Parathyroid adenoma (tissue), 2 donors: ENCODE measurements around the gene LTB.

Source experiments
- H2AFZ ChIP-seq: fragments of 300-600 bp; sonication (generic); one replicate; pipeline ENCODE4 v1.7.0; 2017; ENCODE audit warnings: antibody characterized with exemption, mild to moderate bottlenecking
- H3K27ac ChIP-seq: fragments of 300-600 bp; sonication (generic); one replicate; pipeline ENCODE4 v1.7.0; 2017
- H3K27me3 ChIP-seq: fragments of 300-600 bp; sonication (generic); one replicate; pipeline ENCODE4 v1.7.0; 2017; ENCODE audit warnings: low read length; ENCODE audit not compliant: control insufficient read depth, insufficient read depth
- H3K36me3 ChIP-seq: fragments of 300-600 bp; sonication (generic); one replicate; pipeline ENCODE4 v1.7.0; 2017; ENCODE audit warnings: low read length; ENCODE audit not compliant: control insufficient read depth, insufficient read depth
- H3K4me1 ChIP-seq: fragments of 300-600 bp; sonication (generic); one replicate; pipeline ENCODE4 v1.7.0; 2017; ENCODE audit warnings: control low read depth
- H3K4me2 ChIP-seq: fragments of 300-600 bp; sonication (generic); one replicate; pipeline ENCODE4 v1.7.0; 2017; ENCODE audit warnings: low read length
- H3K4me3 ChIP-seq: fragments of 300-600 bp; sonication (generic); one replicate; pipeline ENCODE4 v1.7.0; 2017; ENCODE audit warnings: low read depth, low read length
- H3K79me2 ChIP-seq: fragments of 300-600 bp; sonication (generic); one replicate; pipeline ENCODE4 v1.7.0; 2017; ENCODE audit warnings: control low read depth
- H3K9ac ChIP-seq: fragments of 300-600 bp; sonication (generic); one replicate; pipeline ENCODE4 v1.7.0; 2017; ENCODE audit warnings: mild to moderate bottlenecking
- H3K9me3 ChIP-seq: fragments of 300-600 bp; sonication (generic); one replicate; pipeline ENCODE4 v1.7.0; 2017; ENCODE audit warnings: low read length; ENCODE audit not compliant: control insufficient read depth
- TF ChIP-seq, protein P1 (sequence below): fragments of 300-600 bp; sonication (generic); IDR thresholded peaks from one replicate; pipeline ENCODE4 v1.7.0; 2017; ENCODE audit warnings: antibody characterized with exemption, mild to moderate bottlenecking
- donor health status: primary hyperparathyroidism.

The LTB gene

GRCh38 chr6:31579546-31580437, 2.4 kb downstream of the LTB start:
- Histone ChIP-seq H3K79me2 (no peaks in the 10 kb centered on the region), H3K27ac (no peak overlapping the region), H3K4me1 (no peaks in the 10 kb centered on the region), H3K36me3 (no peaks in the 10 kb centered on the region), H3K27me3 (no peaks in the 10 kb centered on the region), H3K4me2 (no peak overlapping the region), H3K9ac (no peak overlapping the region), H2AFZ (no peak overlapping the region), H3K4me3 (no peak overlapping the region), H3K9me3 (no peaks in the 10 kb centered on the region)
- TF ChIP-seq, protein P1, sequence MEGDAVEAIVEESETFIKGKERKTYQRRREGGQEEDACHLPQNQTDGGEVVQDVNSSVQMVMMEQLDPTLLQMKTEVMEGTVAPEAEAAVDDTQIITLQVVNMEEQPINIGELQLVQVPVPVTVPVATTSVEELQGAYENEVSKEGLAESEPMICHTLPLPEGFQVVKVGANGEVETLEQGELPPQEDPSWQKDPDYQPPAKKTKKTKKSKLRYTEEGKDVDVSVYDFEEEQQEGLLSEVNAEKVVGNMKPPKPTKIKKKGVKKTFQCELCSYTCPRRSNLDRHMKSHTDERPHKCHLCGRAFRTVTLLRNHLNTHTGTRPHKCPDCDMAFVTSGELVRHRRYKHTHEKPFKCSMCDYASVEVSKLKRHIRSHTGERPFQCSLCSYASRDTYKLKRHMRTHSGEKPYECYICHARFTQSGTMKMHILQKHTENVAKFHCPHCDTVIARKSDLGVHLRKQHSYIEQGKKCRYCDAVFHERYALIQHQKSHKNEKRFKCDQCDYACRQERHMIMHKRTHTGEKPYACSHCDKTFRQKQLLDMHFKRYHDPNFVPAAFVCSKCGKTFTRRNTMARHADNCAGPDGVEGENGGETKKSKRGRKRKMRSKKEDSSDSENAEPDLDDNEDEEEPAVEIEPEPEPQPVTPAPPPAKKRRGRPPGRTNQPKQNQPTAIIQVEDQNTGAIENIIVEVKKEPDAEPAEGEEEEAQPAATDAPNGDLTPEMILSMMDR, result no peak

DNA sequence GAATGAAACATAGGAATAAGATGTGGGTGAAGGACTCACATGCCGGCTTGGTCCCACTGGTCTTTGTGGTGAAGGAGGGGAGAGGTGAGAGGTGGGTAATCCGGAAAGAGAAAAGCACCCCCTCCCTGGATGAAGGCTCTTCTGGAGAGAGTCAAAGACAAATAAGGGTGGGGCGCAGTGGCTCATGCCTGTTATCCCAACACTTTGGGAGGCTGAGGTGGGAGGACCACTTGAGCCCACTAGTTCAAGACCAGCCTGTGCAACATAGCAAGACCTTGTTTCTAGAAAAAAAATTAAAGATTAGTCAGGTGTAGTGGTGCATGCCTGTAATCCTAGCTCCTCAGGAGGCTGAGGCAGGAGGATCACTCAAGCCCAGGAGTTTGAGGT, 3.1 kb downstream of the LTB start:
- no peak overlapping the region for H2AFZ ChIP-seq
- H3K4me3 ChIP-seq, result no peak overlapping the region
- TF ChIP-seq, protein P1, result no peak
- no peaks in the 10 kb centered on the region for H3K79me2 ChIP-seq
- no peak overlapping the region for H3K27ac ChIP-seq
- no peak overlapping the region for H3K4me2 ChIP-seq
- no peaks in the 10 kb centered on the region for H3K36me3 ChIP-seq
- H3K27me3 ChIP-seq, result no peaks in the 10 kb centered on the region
- no peaks in the 10 kb centered on the region for H3K4me1 ChIP-seq
- H3K9me3 ChIP-seq, result no peaks in the 10 kb centered on the region
- no peak overlapping the region for H3K9ac ChIP-seq

GRCh38 chr6:31578184-31579118, 3.8 kb downstream of the LTB start:
- Histone ChIP-seq H3K4me3 (no peak overlapping the region), H3K36me3 (no peaks in the 10 kb centered on the region), H3K9me3 (no peaks in the 10 kb centered on the region), H3K27me3 (no peaks in the 10 kb centered on the region), H3K4me2 (no peak overlapping the region), H3K4me1 (no peaks in the 10 kb centered on the region), H3K27ac (no peak overlapping the region), H3K79me2 (no peaks in the 10 kb centered on the region), H2AFZ (no peak overlapping the region), H3K9ac (no peak overlapping the region)
- TF ChIP-seq, protein P1, result no peak

DNA sequence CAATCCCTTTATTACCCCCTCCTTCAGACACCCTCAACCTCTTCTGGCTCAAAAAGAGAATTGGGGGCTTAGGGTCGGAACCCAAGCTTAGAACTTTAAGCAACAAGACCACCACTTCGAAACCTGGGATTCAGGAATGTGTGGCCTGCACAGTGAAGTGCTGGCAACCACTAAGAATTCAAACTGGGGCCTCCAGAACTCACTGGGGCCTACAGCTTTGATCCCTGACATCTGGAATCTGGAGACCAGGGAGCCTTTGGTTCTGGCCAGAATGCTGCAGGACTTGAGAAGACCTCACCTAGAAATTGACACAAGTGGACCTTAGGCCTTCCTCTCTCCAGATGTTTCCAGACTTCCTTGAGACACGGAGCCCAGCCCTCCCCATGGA, 4.7 kb downstream of the LTB start:
- no peak overlapping the region for H3K4me3 ChIP-seq

More for the DNA sequence above, 4.7 kb downstream of the LTB start:
- Histone ChIP-seq H3K9ac (no peak overlapping the region), H3K27ac (no peak overlapping the region), H3K4me2 (no peak overlapping the region), H3K36me3 (no peaks in the 10 kb centered on the region), H2AFZ (no peak overlapping the region), H3K4me1 (no peaks in the 10 kb centered on the region), H3K79me2 (no peaks in the 10 kb centered on the region), H3K9me3 (no peaks in the 10 kb centered on the region), H3K27me3 (no peaks in the 10 kb centered on the region)
- TF ChIP-seq, protein P1, result no peak
